ENCODE data around the gene ASXL2. TPM values are rescaled to one million over a fixed set of nuclear protein-coding genes. Genes with fewer than 3 reads are reported as not detected.

Gene ASXL2
- total RNA-seq, 6 experiments from 2014 or later: 9.1 to 13.4 (median 12.0) TPM

DNA sequence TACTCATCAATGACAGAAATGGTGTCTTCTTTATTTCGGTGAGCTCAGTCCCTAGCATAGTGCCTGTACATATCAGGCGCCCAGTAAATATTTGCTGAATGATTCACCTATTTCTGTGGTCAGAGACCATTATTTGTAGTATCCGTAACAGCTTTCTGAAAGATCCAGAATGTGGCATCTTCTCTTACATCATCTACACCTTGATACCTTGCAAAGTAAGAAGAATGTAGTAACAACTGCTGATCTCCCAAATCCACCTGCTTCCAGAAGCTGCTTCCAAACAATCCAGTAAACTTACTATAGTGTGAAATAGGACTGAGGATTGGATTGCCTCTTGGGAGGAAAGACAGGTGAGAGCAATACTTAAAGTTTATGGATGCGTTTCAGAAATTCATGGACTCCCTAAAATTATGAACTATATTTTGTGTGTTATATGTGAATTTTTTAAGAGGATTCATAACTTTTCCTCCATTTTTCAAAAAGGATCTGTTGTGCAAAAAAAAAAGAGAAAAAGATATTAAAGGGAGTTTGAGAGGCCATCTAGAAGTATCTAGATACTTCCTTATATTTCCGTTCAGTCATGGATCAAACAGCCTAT lies 945 bp upstream of the ASXL2 start:
- intact Hi-C loops (cut with DNase I): no loop called here
- no peaks in the 10 kb centered on the region for H3K9me3 ChIP-seq
- ATAC-seq (peak in 2 of 4 donors; percentile 7 to 30), DNase-seq (no peak)
- WGBS (ENCODE audit: insufficient coverage, low coverage, low lambda C conversion rate, missing lambda C conversion rate): 58% methylated on average over 5 of the region's 5 CpGs
- H3K4me3 ChIP-seq: peak overlapping the region in 2 of 3 donors; percentile 89 to 90
- H3K36me3 ChIP-seq: no peaks in the 10 kb centered on the region
- H3K27ac ChIP-seq: peak overlapping the region; percentile 56 to 77 (median 74)
- H3K27me3 ChIP-seq: no peaks in the 10 kb centered on the region
- peaks cover 0 to 19% (median 5%) of the 10 kb centered on the region in 4 donors for H3K4me1 ChIP-seq
- TF ChIP-seq, protein P1, sequence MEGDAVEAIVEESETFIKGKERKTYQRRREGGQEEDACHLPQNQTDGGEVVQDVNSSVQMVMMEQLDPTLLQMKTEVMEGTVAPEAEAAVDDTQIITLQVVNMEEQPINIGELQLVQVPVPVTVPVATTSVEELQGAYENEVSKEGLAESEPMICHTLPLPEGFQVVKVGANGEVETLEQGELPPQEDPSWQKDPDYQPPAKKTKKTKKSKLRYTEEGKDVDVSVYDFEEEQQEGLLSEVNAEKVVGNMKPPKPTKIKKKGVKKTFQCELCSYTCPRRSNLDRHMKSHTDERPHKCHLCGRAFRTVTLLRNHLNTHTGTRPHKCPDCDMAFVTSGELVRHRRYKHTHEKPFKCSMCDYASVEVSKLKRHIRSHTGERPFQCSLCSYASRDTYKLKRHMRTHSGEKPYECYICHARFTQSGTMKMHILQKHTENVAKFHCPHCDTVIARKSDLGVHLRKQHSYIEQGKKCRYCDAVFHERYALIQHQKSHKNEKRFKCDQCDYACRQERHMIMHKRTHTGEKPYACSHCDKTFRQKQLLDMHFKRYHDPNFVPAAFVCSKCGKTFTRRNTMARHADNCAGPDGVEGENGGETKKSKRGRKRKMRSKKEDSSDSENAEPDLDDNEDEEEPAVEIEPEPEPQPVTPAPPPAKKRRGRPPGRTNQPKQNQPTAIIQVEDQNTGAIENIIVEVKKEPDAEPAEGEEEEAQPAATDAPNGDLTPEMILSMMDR (IDR thresholded peaks at IDR 0.05): no peak
- no peak for TF ChIP-seq POLR2A (IDR thresholded peaks at IDR 0.05)

DNA sequence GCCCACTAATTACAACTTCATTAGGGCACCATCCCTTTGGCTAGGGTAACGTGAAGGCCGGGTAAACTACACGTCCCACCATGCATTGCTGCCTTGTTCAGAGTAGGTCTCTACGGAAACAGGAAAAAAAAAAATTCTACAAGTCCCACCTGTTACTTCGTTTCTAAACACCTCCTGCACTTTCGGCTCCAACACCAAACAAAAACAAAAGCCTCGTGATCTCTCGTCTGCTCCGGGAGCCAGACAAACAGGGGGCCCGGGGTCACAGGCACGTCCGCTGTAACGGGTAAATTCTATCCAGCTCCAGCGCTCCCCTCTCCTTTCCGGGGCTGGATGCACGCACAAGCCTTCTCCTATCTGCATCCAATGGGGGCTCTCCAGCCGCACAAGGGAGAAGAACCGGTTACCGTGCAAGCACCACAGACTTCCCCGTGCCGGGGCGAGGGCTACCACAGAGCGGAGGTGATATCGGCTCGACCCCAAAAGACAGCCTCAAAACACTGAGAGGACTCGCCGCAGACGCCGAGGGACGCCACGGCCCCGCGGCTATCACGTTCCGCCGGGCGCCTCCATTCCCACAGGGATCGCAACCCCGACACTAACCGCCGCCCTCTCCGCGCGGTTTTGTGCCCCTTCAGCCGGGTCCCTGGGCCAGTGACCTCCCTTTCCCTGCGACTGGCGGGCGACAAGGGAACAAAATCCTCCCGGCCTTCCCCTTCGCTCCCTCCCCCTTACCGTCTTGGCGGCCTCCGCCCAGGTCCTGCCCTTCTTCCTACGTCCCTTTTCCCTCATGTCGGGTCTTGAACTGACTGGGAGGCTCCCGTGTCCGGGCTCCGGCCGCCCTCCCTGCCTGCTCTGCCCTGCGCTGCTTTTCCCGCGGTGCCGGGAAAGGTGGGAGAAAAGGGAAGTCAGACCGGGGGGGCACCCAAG lies 591 bp downstream of the ASXL2 start:
- peak; percentile 51 to 67 (median 63) for DNase-seq
- Histone ChIP-seq H3K27me3 (no peaks in the 10 kb centered on the region), H3K4me3 (peak overlapping the region; percentile 83 to 90 (median 89)), H3K4me1 (peaks cover 0 to 19% (median 5%) of the 10 kb centered on the region in 4 donors), H3K36me3 (no peaks in the 10 kb centered on the region), H3K27ac (peak overlapping the region; percentile 77 to 92 (median 86)), H3K9me3 (no peaks in the 10 kb centered on the region)
- WGBS (ENCODE audit: insufficient coverage, low coverage, low lambda C conversion rate, missing lambda C conversion rate): 0% methylated on average over 20 of the region's 64 CpGs
- peak; percentile 41 to 47 (median 45) for ATAC-seq
- TF ChIP-seq, protein P1 (IDR thresholded peaks at IDR 0.05): no peak
- TF ChIP-seq POLR2A (IDR thresholded peaks at IDR 0.05): no peak
- intact Hi-C loops (cut with DNase I): no loop called here

DNA sequence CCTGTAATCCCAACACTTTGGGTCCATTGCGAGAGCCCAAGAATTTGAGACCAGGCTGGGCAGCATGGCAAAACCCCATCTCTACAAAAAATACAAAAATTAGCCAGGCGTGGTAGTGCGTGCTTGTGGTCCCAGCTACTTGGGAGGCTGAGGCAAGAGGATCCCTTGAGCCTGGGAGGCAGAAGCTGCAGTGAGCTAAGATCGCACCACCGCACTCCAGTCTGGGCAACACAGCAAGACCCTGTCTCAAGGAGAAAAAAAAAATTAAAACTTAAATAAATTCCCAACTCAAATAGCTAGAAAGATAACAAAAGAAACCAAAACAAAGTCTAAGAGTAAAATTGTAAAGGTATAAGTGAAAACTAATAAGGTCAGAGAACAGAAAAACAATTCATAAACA lies 6.2 kb downstream of the ASXL2 start:
- Histone ChIP-seq H3K36me3 (no peaks in the 10 kb centered on the region), H3K27me3 (no peaks in the 10 kb centered on the region), H3K4me3 (no peak overlapping the region), H3K4me1 (peaks cover 0 to 11% (median 4%) of the 10 kb centered on the region in 4 donors), H3K9me3 (no peaks in the 10 kb centered on the region), H3K27ac (no peak overlapping the region)
- WGBS (ENCODE audit: insufficient coverage, low coverage, low lambda C conversion rate, missing lambda C conversion rate): 100% methylated on average over 3 of the region's 5 CpGs
- no peak for ATAC-seq
- DNase-seq: no peak
- no peak for TF ChIP-seq POLR2A (IDR thresholded peaks at IDR 0.05)
- TF ChIP-seq, protein P1 (IDR thresholded peaks at IDR 0.05): no peak
- intact Hi-C loops (cut with DNase I): no loop called here

DNA sequence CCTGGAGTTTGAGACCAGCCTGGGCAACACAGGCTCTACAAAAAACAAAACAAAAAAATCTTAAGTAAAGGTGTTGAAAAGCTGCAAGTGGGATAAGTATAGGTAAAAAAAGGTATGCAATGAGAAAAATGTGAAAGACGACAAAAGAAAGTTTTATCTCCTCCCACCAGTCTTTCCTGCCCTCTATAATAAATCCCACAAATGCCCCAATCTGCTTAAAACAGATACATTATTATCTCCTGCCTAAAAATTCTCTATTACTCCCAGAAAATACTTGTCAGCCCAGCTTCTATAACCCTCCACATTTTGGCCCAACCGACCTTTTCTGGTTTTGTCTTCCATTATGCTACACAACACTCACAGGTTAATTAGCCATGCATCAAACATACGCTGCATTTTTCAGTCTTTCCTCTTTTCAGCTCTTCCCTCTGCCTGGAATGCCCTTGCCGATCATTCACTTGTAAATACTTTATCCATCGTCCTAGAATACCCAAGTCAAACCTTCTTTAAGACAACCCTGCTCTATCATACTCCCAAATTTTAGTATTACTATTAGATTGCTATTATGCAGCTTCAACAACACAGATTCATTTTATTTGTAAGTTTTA lies 10.8 kb downstream of the ASXL2 start:
- H3K4me3 ChIP-seq: no peak overlapping the region
- DNase-seq (no peak), ATAC-seq (no peak)
- intact Hi-C loops (cut with DNase I): no loop called here
- no peaks in the 10 kb centered on the region for H3K4me1 ChIP-seq
- WGBS (ENCODE audit: insufficient coverage, low coverage, low lambda C conversion rate, missing lambda C conversion rate): 92% methylated on average over 5 of the region's 5 CpGs
- no peaks in the 10 kb centered on the region for H3K9me3 ChIP-seq
- H3K27ac ChIP-seq: no peak overlapping the region
- no peaks in the 10 kb centered on the region for H3K36me3 ChIP-seq
- no peaks in the 10 kb centered on the region for H3K27me3 ChIP-seq
- TF ChIP-seq, protein P1 (IDR thresholded peaks at IDR 0.05): no peak
- TF ChIP-seq POLR2A (IDR thresholded peaks at IDR 0.05): no peak
